ENCODE measurements around the gene ASMT.
"Not testable (repeated sequence)": the region's sequence is repeated elsewhere in the genome, so short reads cannot be mapped to it uniquely, and the experiment has no call there.

The ASMT gene

DNA sequence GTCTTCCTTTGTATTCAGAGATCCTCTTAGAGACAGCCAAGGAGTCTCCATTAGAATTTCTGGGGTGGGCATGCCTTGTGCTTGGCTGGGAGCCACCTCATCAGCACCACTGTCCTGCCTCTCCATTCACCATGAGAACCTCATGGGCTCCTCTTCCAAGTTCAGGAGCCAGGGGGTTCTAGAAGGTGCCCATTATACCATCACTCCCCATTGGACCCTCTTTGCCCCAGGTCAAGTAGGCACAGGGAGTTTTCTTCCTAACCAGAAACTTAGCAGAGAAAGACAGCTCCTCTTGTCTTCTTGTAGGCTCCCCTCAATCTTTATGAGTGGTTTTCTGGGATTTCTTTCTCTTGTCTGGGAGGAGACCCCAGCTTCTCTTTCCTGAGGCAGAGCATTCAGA is 31.1 kb downstream of the ASMT start:
- no peak for DNase-seq (ENCODE audit: extremely low read depth in 1 of 2, low read depth in 1 of 2)

DNA sequence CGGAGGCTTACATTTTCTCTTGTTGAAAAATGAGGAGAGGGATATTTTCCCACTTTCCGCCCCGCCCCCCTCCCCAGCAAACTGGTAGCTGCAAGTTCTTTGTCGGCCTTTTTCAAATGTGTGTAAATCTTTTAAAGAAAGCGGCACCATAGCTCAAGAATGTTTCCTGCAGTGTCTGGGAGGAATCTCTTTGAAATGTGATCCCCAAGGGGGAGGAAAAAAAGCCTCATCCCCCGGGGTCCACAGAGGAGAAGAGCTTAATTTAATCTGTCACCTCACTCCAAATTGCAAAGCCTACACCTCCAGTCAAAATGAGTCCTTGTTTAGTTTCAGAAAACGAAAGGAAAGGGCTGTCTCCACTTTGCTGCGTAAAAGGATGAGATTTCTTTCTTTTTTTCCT is 34.8 kb downstream of the ASMT start:
- DNase-seq (ENCODE audit: extremely low read depth in 1 of 2, low read depth in 1 of 2): no peak

DNA sequence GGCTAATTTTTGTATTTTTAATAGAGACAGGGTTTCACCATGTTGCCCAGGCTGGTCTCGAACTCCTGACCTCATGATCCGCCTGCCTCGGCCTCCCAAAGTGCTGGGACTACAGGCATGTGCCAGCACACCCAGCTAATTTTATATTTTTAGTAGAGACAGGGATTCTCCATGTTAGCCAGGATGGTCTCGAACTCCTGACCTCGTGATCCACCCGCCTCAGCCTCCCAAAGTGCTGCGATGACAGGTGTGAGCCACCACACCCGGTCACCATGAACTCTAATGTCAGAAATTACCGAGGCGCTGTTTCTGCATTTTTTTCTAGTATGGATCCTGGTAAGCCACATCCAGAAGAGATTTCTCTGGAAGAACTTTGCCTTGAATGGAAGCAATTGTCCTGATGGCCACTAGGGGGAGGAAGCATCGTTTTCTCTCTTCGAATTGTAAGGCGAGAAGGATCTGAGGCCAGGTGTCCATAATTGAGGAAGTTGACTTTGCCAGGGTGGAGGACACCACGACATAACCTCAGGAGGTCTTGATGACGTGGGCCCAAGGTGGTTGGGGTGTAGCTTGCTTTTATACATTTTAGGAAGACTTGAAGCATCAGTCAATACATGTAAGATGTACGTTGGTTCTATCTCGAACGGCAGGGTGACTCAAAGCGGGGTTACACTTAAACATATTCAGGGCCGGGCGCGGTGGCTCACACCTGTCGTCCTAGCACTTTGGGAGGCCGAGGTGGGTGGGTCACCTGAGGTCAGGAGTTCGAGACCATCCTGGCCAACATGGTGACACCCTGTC is 37.4 kb downstream of the ASMT start:
- DNase-seq (ENCODE audit: extremely low read depth in 1 of 2, low read depth in 1 of 2): not testable (repeated sequence)

DNA sequence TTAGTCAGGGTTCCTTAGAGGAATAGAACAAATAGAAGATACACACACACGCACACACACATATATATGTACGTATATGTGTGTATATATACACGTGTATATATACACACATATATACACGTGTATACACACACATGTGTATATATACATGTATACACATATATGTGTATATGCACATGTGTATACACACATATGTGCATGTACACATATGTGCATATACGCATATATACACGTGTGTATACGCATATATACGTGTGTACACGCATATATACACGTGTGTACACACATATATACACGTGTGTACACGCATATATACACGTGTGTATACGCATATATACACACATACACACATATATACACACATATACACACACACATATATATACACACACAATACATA is 41.5 kb downstream of the ASMT start:
- DNase-seq (ENCODE audit: extremely low read depth in 1 of 2, low read depth in 1 of 2): no peak

DNA sequence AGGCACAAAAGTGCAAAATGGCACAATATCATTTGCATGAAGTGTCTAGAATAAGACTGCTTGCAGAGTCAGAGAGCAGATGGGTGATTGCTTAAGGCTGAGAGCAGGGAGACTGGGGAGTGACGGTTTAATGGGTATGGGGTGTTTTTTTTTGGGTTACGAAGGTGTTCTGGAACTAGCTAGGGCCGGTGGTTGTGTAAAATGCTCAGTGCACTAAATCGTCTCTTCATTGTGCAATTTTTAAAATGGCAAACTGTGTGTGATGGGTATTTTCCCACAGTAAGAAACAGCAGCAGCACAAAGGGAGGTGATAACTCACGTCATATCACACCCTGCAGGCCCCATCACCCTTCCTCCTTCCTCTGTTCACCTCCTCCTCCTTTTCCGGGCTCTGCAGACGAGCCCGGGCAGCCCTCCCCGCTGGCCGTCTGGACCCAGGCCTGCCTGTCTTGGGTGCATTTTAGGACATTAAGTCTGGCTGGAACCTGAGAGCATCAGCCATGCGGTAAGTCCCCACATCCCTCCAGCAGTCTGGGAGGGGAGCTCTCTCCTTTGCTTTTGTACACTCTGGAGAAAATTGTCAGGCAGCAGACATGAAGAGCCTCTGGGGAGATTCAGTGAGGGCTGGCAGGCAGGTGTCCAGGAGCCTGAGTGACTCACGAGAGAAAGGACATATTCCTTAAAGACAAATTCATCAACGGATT is 42.7 kb downstream of the ASMT start:
- DNase-seq (ENCODE audit: extremely low read depth in 1 of 2, low read depth in 1 of 2): peak in 1 of 2 donors; percentile 33

DNA sequence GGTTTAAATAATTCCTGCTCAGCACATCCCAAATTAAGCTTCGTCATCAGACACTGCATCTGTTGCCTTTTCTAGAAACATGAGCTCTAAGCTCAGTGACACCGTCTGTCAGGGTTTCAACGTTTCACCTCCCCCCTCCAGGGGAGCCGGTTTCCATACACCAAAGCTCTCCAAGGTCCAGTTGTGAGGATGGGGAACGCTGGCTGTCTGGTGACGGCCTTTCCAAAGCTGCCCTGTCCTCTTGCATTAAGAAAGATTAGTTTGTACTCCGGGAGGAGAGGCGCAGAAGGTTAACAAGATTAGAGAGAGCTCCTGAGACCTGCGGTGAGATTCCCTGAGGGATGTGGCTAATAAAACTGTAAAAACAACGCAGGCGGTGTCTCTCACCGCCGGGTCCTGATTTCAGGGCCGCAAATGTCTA is 43.2 kb downstream of the ASMT start:
- DNase-seq (ENCODE audit: extremely low read depth in 1 of 2, low read depth in 1 of 2): no peak

DNA sequence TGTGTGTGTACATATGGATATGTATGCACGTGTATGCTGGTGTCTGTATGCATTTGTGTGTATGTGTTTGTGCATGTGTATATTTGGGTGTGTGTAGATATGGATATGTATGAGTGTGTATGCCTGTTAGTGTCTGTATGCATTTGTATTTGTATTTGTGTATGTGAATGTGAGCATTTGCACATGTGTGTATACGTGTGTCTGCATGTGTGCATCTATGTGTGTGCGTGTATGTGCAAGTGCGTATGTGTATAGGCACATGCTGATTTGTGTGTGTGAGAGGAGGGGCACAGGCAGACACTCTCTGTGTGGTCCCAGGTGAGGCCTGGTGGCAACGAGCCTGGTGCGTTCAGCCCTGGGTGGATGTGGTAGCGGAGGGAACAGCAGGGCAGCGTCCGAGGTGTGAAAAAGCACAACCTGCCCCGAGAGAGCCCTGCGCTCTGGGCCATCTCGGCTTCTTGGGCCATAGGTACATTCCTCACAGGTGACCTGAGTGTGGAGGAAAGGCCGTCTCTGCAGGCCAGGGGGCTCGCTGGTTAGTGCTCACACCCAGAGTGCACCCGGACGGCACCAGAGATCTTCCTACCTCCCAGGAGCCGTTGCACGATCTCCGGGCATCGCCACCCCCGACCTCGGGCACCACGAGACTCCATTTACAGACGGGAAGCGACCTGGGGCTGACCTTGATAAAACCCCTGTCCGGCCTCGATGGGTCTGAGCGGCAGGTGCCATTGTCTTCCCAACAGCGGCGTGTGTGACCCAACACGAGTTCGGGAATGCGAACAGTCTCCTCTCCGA is 45.0 kb downstream of the ASMT start:
- no peak for DNase-seq (ENCODE audit: extremely low read depth in 1 of 2, low read depth in 1 of 2)

DNA sequence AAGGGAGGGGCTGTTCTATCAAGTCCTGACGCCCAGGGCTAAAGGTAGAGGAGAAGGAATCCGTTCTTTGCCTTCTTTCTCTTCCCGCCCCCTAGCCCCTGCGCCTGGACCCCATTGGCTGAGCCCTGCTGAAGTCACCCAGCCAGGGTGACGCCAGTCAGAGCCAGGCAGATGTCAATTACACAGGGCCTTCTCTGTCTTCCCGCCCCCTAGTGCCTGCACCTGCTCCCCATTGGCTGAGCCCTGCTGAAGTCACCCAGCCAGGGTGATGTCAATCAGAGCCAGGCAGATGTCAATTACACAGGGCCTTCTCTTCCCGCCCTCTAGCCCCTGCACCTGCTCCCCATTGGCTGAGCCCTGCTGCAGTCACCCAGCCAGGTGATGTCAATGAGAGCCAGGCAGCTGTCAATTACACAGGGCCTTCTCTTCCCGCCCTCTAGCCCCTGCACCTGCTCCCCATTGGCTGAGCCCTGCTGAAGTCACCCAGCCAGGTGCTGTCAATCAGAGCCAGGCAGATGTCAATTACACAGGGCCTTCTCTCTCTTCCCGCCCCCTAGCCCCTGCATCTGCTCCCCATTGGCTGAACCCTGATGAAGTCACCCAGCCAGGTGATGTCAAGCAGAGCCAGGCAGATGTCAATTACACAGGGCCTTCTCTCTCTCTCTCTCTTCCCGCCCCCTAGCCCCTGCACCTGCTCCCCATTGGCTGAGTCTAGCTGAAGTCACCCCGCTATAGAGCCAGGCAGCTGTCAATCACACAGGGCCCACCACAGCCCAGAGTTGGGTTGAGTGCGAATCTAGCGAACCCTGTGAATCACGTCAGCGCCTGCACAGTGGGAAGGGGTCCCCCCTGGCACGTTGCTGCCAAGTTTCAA is 46.4 kb downstream of the ASMT start:
- peak; percentile 38 to 79 for DNase-seq (ENCODE audit: extremely low read depth in 1 of 2, low read depth in 1 of 2)

DNA sequence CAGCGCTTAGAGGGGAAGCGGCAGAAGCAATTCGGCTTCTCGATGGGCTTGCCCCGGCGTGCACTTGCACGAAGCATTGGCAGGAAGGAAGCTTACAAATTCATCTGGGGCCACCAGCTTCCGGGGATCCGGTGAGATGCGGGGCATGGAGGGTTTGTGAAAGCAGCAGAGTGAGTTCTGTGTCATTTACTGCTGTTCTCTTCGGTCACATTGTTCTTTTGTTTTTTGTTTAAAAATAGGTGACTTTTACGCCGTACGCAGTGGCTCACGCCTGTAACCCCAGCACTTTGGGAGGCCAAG is 47.0 kb downstream of the ASMT start:
- DNase-seq (ENCODE audit: extremely low read depth in 1 of 2, low read depth in 1 of 2): no peak

DNA sequence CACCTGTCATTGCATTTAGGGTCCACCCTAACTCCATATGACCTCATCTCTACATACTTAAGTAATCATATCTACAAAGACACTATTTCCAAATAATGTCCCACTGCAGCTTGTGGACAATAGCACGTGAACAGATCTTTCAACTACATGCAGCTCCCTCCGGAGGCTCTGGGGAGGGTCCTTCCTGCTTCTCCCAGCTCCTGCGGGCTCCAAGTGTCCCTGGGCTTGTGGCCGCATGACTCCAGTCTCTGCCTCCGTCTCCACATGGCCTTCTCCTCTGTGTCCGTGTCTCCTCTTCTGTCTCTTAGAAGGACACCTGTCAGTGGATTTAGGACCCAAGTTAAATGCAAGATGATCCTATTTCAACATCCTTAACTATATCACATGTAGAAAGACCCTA is 52.7 kb downstream of the ASMT start:
- DNase-seq (ENCODE audit: extremely low read depth in 1 of 2, low read depth in 1 of 2): no peak

DNA sequence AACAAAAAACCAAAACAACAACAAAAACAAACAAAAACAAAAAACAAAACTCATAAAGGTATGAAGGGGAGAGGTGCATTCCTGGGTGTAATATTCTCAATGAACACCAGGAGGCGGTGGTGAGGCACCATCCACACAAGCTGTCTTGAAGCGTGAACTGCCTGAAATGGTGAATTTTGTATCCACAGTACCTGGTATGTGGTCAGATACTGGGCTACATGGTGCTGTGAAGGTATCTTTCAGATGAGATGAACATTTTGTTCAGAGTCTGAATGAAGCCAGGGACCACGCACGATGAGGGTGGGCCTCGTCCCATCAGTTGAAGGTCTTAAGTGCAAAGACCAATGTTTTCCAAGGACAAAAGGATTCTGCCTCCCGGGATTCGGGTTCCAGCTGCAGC is 58.5 kb downstream of the ASMT start:
- no peak for DNase-seq (ENCODE audit: extremely low read depth in 1 of 2, low read depth in 1 of 2)

DNA sequence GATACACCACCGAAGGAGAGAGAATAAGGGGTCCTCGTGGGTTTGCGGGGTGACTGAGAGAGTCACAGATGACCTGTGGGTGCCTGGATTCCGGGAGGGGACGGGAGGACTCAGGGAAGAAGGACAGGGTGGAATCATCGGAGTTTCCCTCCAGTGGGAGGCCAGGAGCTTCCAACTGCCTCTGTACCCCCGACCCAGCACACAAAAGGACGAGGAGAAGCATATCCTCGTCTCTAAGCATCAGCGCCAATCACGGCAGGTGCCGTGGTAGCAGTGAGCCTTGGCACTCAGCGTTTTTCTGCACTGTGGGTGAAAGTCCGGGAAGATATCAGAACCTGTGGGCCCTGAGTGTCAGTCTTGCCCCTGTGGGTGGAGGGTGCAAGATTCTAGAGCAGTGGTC is 62.0 kb downstream of the ASMT start:
- DNase-seq (ENCODE audit: extremely low read depth in 1 of 2, low read depth in 1 of 2): no peak

DNA sequence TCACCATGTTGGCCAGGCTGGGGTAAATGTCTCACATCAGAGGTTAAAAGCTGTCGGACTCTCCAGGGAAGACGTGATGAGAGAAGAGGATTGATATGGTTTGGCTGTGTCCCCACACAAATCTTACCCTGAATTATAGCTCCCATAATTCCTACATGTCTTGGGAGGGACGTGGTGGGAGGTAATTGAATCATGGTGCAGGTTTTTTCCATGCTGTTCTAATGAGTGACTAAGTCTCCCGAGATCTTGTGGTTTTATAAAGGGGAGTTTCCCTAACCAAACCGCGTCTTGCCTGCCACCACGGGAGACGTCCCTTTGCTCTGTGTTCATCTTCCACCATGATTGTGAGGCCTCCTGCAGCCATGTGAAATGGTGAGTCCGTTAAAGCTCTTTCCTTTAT is 64.4 kb downstream of the ASMT start:
- no peak for DNase-seq (ENCODE audit: extremely low read depth in 1 of 2, low read depth in 1 of 2)

DNA sequence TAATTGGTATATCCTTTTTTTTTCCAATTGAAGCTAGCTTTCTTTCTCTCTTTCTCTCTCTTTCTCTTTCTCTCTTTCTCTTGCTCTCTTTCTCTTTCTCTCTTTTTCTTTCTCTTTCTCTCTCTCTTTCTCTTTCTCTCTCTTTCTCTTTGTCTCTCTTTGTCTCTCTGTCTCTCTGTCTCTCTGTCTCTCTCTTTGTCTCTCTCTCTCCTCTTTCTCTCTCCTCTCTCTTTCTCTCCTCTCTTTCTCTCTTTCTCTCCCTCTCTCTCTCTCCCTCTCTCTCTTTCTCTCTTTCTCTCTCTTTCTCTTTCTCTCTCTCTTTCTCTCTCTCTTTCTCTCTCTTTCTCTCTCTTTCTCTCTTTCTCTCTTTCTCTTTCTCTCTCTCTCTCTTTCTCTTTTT is 66.6 kb downstream of the ASMT start:
- no peak for DNase-seq (ENCODE audit: extremely low read depth in 1 of 2, low read depth in 1 of 2)

DNA sequence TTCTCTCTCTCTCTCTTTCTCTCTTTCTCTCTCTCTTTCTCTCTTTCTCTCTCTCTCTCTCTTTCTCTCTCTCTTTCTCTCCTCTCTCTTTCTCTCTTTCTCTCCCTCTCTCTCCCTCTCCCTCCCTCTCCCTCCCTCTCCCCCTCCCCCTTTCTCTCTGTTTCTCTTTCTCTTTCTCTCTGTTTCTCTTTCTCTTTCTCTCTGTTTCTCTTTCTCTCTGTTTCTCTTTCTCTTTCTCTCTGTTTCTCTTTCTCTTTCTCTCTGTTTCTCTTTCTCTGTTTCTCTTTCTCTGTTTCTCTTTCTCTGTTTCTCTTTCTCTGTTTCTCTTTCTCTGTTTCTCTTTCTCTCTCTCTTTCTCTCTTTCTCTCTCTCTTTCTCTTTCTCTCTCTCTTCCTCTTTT is 67.0 kb downstream of the ASMT start:
- not testable (repeated sequence) for DNase-seq (ENCODE audit: extremely low read depth in 1 of 2, low read depth in 1 of 2)

DNA sequence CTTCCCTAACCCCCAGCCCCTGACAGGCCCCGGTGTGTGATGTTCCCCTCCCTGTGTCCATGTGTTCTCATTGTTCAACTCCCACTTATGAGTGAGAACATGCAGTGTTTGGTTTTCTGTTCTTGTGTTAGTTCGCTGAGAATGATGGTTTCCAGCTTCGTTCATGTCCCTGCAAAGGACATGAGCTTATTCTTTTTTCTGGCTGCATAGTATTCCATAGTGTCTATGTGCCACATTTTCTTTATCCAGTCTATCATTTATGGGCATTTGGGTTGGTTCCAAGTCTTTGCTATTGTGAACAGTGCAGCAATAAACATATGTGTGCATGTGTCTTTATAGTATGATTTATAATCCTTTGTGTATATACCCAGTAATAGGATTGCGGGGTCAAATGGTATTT is 67.6 kb downstream of the ASMT start:
- not testable (repeated sequence) for DNase-seq (ENCODE audit: extremely low read depth in 1 of 2, low read depth in 1 of 2)

DNA sequence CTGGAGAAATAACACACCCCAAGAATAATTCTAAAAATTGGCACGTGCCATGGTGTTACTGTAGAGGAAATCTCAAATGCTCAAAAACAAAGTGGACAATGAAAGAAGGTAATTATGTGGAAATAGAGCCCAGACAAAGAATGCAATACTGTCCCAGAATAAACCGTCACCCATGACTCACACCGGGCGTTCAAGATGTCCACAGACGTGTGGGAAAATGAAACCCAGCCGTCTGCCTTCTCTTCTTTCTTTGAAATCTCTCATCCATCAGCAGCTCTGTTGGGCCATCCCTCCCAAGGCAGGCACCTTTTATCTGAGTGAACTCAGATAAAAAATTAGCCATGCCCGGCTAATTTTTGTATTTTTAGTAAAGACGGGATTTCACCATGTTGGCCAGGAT is 70.0 kb downstream of the ASMT start:
- DNase-seq (ENCODE audit: extremely low read depth in 1 of 2, low read depth in 1 of 2): not testable (repeated sequence)

DNA sequence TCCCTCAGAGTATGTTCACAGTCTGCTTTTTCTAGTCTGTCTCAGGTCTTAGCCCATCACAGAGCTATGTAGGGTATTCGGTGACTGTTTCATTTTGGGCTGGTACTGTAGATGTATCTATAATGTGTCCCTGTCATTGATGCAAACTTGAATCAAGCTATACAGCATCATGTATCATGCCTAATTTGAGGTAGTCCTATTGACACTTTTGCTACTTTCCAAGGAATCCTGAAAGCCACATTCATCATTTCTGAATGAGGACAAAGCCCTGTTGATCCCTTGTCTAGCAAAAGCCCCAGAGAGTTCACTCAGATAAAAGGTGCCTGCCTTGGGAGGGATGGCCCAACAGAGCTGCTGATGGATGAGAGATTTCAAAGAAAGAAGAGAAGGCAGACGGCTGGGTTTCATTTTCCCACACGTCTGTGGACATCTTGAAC is 70.6 kb downstream of the ASMT start:
- DNase-seq (ENCODE audit: extremely low read depth in 1 of 2, low read depth in 1 of 2): not testable (repeated sequence)

DNA sequence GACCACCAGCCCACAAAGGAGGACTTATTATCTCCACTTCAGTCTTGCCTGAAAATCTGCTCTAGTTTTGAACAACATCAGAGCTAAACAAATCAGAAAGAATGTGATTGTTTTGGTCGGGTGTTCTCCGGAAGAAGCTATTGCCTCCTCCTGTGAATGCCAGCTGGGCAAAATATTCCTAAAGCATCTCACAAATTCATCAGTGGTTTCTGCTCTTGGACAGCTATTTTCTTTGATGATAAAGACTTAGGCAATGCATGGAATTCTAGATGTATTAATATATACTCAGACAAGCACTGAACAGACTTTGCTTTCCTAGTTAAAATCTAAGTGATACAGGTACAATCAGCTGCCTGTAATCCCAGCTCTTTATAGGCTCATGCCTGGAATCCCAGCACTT is 71.8 kb downstream of the ASMT start:
- no peak for DNase-seq (ENCODE audit: extremely low read depth in 1 of 2, low read depth in 1 of 2)

Data from activated CD8-positive, alpha-beta memory T cell treated with anti-CD3 and anti-CD28 coated beads for 1 hour (primary cell).